NCI-H774 (cell line): ENCODE results near the gene INPP1.
A peak's percentile ranks its signal among the peaks of the same experiment; 100 is the strongest.
"Not testable (repeated sequence)": the region's sequence is repeated elsewhere in the genome, so short reads cannot be mapped to it uniquely, and the experiment has no call there.

Source experiments
- DNase-seq: peaks from one replicate; lab custom pipeline; 2025; lab: John Stamatoyannopoulos, UW

The INPP1 gene

GRCh38 chr2:190343536-190344275, at the start of gene INPP1:
INPP1 (plus strand) TSS chr2:190343589; CDS start chr2:190360103, 16,514 bp downstream.
- no peak for DNase-seq

GRCh38 chr2:190297880-190298279, 45.5 kb upstream of the INPP1 start:
- DNase-seq, result not testable (repeated sequence)

GRCh38 chr2:190301032-190301431, 42.4 kb upstream of the INPP1 start:
- no peak for DNase-seq

GRCh38 chr2:190302052-190302451, 41.3 kb upstream of the INPP1 start:
- DNase-seq, result no peak

- DNase-seq, result no peak
These were observed 39.7 kb upstream of the INPP1 start for GRCh38 chr2:190303647-190304046.

GRCh38 chr2:190304404-190304803, 39.0 kb upstream of the INPP1 start:
- DNase-seq, result no peak

- DNase-seq, result no peak
These were observed 35.4 kb upstream of the INPP1 start for GRCh38 chr2:190308031-190308430.

GRCh38 chr2:190311893-190312634, 31.3 kb upstream of the INPP1 start:
- DNase-seq, result no peak

- not testable (repeated sequence) for DNase-seq
These were observed 30.8 kb upstream of the INPP1 start for GRCh38 chr2:190312635-190313025.

- DNase-seq, result no peak
These were observed 29.5 kb upstream of the INPP1 start for GRCh38 chr2:190313880-190314279.

GRCh38 chr2:190315273-190315672, 28.1 kb upstream of the INPP1 start:
- DNase-seq, result no peak

- DNase-seq, result no peak
These were observed 24.9 kb upstream of the INPP1 start for GRCh38 chr2:190318514-190318913.

GRCh38 chr2:190318931-190319554, 24.3 kb upstream of the INPP1 start:
- DNase-seq, result no peak

GRCh38 chr2:190319555-190320498, 23.6 kb upstream of the INPP1 start, which contains the start of gene HIBCH:
HIBCH (minus strand) TSS chr2:190319826; CDS start chr2:190319750, 76 bp downstream.
- DNase-seq, result peak; percentile 97

GRCh38 chr2:190320696-190321095, 22.7 kb upstream of the INPP1 start:
- DNase-seq, result no peak

GRCh38 chr2:190323406-190323805, 20.0 kb upstream of the INPP1 start:
- no peak for DNase-seq

GRCh38 chr2:190325588-190325987, 17.8 kb upstream of the INPP1 start:
- no peak for DNase-seq

GRCh38 chr2:190327867-190328572, 15.4 kb upstream of the INPP1 start:
- no peak for DNase-seq

- no peak for DNase-seq
These were observed 14.7 kb upstream of the INPP1 start for GRCh38 chr2:190328573-190329147.

GRCh38 chr2:190333395-190333794, 10.0 kb upstream of the INPP1 start:
- no peak for DNase-seq

- no peak for DNase-seq
These were observed 9.5 kb upstream of the INPP1 start for GRCh38 chr2:190333928-190334327.
